WTC11 (cell line): Measurements from ENCODE around the gene MCAT.

ENCODE experiments used
- ATF2 ChIP-seq: sonication (generic); formaldehyde crosslinking; IDR thresholded peaks from 2 replicates; pipeline ENCODE4 v1.8.1; 2022; ENCODE audit warnings: low read depth, missing genetic modification reagents, borderline replicate concordance
- TF ChIP-seq, protein P1 (sequence below): fragments of 200-600 bp; IDR thresholded peaks from 2 replicates; pipeline ENCODE4 v1.8.0; 2022; ENCODE audit warnings: antibody characterized with exemption

DNA sequence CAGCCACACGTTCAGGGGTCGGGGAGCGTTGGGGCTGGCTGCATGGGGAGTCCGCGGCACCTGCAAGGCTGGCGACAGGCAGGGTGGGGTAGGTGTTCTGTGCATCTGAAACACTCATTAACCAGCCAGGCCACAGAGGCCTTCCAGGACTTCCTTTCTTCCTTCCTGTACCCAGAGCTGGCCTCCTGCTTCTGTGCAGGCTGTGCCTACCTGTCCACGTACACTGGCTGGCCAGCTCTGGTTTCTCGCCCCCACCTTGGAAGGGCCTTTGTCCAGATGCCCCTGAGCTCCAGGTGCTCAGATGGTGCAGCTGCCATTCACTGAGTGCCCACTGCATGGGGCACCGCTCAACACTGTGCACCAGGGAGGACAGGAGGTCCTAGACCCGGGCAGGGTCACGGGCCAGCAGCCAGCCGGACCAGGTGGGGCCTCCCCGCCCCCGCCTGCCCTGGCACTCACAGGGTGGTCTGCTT, 27.9 kb upstream of the MCAT start:
- TF ChIP-seq ATF2 (CRISPR knock-in tag), result no peak
- TF ChIP-seq, protein P1, sequence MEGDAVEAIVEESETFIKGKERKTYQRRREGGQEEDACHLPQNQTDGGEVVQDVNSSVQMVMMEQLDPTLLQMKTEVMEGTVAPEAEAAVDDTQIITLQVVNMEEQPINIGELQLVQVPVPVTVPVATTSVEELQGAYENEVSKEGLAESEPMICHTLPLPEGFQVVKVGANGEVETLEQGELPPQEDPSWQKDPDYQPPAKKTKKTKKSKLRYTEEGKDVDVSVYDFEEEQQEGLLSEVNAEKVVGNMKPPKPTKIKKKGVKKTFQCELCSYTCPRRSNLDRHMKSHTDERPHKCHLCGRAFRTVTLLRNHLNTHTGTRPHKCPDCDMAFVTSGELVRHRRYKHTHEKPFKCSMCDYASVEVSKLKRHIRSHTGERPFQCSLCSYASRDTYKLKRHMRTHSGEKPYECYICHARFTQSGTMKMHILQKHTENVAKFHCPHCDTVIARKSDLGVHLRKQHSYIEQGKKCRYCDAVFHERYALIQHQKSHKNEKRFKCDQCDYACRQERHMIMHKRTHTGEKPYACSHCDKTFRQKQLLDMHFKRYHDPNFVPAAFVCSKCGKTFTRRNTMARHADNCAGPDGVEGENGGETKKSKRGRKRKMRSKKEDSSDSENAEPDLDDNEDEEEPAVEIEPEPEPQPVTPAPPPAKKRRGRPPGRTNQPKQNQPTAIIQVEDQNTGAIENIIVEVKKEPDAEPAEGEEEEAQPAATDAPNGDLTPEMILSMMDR, result no peak
